ENCODE data around the gene ID3.

DNA sequence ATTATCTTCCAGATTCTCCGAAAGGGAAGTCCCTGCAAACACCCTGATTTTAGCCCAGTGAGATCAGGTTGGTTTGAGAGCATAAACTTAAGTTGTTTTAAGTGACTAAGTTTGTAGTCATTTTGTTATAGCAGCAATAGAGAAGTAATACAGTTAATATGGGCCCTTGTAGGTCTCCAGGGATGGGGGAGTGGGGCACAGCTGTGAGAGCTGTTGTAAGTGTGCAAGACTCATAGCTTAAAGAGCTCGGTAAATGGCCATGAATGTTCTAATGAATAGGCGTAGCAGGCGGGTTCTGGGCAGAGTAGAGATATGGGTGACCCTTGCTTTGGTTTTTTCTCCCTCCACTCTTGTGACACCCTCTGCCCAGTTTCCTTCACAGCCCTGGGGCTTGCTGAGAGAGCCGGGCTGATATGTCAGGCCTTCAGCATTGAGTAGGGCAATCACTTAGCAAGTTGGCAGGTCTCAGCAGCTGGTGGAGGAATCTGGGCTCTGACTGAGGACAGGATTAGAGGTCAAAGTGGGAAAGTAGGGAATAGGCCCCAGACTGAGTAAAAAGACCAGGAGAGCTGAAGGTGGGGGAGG lies 16.0 kb upstream of the ID3 start:
- TF ChIP-seq, protein P1, sequence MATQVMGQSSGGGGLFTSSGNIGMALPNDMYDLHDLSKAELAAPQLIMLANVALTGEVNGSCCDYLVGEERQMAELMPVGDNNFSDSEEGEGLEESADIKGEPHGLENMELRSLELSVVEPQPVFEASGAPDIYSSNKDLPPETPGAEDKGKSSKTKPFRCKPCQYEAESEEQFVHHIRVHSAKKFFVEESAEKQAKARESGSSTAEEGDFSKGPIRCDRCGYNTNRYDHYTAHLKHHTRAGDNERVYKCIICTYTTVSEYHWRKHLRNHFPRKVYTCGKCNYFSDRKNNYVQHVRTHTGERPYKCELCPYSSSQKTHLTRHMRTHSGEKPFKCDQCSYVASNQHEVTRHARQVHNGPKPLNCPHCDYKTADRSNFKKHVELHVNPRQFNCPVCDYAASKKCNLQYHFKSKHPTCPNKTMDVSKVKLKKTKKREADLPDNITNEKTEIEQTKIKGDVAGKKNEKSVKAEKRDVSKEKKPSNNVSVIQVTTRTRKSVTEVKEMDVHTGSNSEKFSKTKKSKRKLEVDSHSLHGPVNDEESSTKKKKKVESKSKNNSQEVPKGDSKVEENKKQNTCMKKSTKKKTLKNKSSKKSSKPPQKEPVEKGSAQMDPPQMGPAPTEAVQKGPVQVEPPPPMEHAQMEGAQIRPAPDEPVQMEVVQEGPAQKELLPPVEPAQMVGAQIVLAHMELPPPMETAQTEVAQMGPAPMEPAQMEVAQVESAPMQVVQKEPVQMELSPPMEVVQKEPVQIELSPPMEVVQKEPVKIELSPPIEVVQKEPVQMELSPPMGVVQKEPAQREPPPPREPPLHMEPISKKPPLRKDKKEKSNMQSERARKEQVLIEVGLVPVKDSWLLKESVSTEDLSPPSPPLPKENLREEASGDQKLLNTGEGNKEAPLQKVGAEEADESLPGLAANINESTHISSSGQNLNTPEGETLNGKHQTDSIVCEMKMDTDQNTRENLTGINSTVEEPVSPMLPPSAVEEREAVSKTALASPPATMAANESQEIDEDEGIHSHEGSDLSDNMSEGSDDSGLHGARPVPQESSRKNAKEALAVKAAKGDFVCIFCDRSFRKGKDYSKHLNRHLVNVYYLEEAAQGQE (IDR thresholded peaks at IDR 0.05; ENCODE audit: insufficient replicate concordance, low read depth): no peak
- no peak for TF ChIP-seq POLR2AphosphoS5 (IDR thresholded peaks at IDR 0.05; ENCODE audit: low read depth)
- TF ChIP-seq, protein P2, sequence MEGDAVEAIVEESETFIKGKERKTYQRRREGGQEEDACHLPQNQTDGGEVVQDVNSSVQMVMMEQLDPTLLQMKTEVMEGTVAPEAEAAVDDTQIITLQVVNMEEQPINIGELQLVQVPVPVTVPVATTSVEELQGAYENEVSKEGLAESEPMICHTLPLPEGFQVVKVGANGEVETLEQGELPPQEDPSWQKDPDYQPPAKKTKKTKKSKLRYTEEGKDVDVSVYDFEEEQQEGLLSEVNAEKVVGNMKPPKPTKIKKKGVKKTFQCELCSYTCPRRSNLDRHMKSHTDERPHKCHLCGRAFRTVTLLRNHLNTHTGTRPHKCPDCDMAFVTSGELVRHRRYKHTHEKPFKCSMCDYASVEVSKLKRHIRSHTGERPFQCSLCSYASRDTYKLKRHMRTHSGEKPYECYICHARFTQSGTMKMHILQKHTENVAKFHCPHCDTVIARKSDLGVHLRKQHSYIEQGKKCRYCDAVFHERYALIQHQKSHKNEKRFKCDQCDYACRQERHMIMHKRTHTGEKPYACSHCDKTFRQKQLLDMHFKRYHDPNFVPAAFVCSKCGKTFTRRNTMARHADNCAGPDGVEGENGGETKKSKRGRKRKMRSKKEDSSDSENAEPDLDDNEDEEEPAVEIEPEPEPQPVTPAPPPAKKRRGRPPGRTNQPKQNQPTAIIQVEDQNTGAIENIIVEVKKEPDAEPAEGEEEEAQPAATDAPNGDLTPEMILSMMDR (IDR thresholded peaks at IDR 0.05; ENCODE audit: insufficient read depth, low read length): no peak
